ENCODE measurements around the gene PGAP6. TPM values are rescaled to one million over a fixed set of nuclear protein-coding genes. Genes with fewer than 3 reads are reported as not detected.

The PGAP6 gene
- total and polyA plus RNA-seq, 9 of the 15 experiments (the other 6 are each of a cell fraction or from before 2014, with no cell fraction given), result 0.45 to 50.2 (median 39.3) TPM

GRCh38 chr16:397135-397661, 15.4 kb upstream of the PGAP6 start, which contains the start of gene NME4 (continued):
- TF ChIP-seq UBTF (IDR thresholded peaks at IDR 0.05; ENCODE audit: borderline replicate concordance in 1 of 2, low read depth in 2 of 2, low read length in 2 of 2) (peak; percentile 84 to 85; a peak in 2 of 4 replicates), SRSF3 (IDR thresholded peaks at IDR 0.05; ENCODE audit: insufficient read depth, low read length) (no peak), ZC3H8 (IDR thresholded peaks at IDR 0.05) (no peak), PHF8 (IDR thresholded peaks at IDR 0.05; ENCODE audit: borderline replicate concordance, low read length) (peak; percentile 66; the same call in 1 of the 2 replicates), MAZ (CRISPR knock-in tag; conservative IDR thresholded peaks at IDR 0.05 in 1 of 2, IDR thresholded peaks at IDR 0.05 in 1 of 2) (peak in 1 of 2 experiments; percentile 66; a peak in 1 of 4 replicates), TARDBP (IDR thresholded peaks at IDR 0.05) (no peak), POLR2AphosphoS5 (IDR thresholded peaks at IDR 0.05; ENCODE audit: control insufficient read depth, insufficient read depth, low read depth, low read length) (peak; percentile 44; the same call in 1 of the 2 replicates), ARID4B (CRISPR knock-in tag; IDR thresholded peaks at IDR 0.05) (no peak; the same call in 1 of the 2 replicates)

All from K562 (cell line).